ENCODE results near the gene CAMK2N1.

DNA sequence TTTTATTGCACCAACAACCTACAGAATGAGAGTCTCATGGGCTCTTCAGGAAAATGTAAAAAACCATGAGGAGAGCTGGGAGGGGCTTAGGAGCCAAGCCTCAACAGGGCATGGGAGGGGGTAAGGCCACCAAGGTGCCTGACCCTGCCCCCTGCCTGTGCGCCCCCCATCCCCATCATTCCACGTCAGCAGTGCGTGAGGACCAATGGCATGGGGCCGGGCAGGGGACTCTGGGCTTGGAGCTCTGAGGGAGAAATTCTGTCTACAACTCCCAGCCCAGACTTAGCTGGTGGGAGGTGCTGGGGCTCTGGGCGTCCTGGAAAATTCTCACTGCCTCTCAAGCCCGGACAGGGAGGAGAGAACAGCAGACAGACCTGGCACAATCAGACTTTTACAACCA lies 5.2 kb upstream of the CAMK2N1 start:
- TF ChIP-seq, protein P1, sequence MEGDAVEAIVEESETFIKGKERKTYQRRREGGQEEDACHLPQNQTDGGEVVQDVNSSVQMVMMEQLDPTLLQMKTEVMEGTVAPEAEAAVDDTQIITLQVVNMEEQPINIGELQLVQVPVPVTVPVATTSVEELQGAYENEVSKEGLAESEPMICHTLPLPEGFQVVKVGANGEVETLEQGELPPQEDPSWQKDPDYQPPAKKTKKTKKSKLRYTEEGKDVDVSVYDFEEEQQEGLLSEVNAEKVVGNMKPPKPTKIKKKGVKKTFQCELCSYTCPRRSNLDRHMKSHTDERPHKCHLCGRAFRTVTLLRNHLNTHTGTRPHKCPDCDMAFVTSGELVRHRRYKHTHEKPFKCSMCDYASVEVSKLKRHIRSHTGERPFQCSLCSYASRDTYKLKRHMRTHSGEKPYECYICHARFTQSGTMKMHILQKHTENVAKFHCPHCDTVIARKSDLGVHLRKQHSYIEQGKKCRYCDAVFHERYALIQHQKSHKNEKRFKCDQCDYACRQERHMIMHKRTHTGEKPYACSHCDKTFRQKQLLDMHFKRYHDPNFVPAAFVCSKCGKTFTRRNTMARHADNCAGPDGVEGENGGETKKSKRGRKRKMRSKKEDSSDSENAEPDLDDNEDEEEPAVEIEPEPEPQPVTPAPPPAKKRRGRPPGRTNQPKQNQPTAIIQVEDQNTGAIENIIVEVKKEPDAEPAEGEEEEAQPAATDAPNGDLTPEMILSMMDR (IDR thresholded peaks at IDR 0.05) = no peak
- TF ChIP-seq POLR2A (IDR thresholded peaks at IDR 0.05) = no peak
